HFFc6 (cell line): Measurements from ENCODE around the gene MOCS1. TPM values are rescaled to one million over a fixed set of nuclear protein-coding genes. Genes with fewer than 3 reads are reported as not detected.

Experiments used
- DNase-seq: peaks from one replicate; pipeline ENCODE4 v3.0.0-alpha.2; 2018
- H3K27ac Mint-ChIP-seq: 2 replicates; pipeline ENCODE4 v1.8.0; 2020; ENCODE audit warnings: mild to moderate bottlenecking, mixed read lengths
- H3K27me3 Mint-ChIP-seq: 2 replicates; pipeline ENCODE4 v1.8.0; 2021; ENCODE audit warnings: mild to moderate bottlenecking, moderate library complexity, mixed read lengths; ENCODE audit not compliant: insufficient read depth
- H3K36me3 Mint-ChIP-seq: 2 replicates; pipeline ENCODE4 v1.8.0; 2021; ENCODE audit warnings: low read depth, mixed read lengths
- H3K4me1 Mint-ChIP-seq: 2 replicates; pipeline ENCODE4 v1.8.0; 2020; ENCODE audit warnings: low read depth, mixed read lengths
- H3K4me3 Mint-ChIP-seq: 2 replicates; pipeline ENCODE4 v1.8.0; 2020; ENCODE audit warnings: mild to moderate bottlenecking, moderate library complexity, mixed read lengths
- H3K9me3 Mint-ChIP-seq: 2 replicates; pipeline ENCODE4 v1.8.0; 2020; ENCODE audit warnings: mild to moderate bottlenecking, mixed read lengths
- CTCF ChIP-seq: fragments of 200-600 bp; sonication (generic); IDR thresholded peaks from 2 replicates; pipeline ENCODE4 v1.5.0; 2021; ENCODE audit warnings: antibody characterized with exemption, mild to moderate bottlenecking
- total RNA-seq, 6 experiments: library from RNA; stranded (reverse); fragmentation: NEBNext Ultra II Directional; extraction: Animal tissue kit (Norgen Biotek cat#: 25700); gene quantifications; 2 replicates in 1 of 6; 3 replicates in 5 of 6; pipeline ENCODE4 v1.2.3, GENCODE V29; 2021

Gene MOCS1
- total RNA-seq, 6 experiments from 2014 or later: 7.9 to 11.1 (median 9.2) TPM

- Mint-ChIP-seq H3K27me3 (peaks cover 8% of the 10 kb centered on the region), H3K4me3 (no peak overlapping the region), H3K9me3 (no peaks in the 10 kb centered on the region), H3K36me3 (no peaks in the 10 kb centered on the region; the same call in 1 of the 2 replicates), H3K4me1 (no peaks in the 10 kb centered on the region), H3K27ac (no peak overlapping the region)
- no peak for TF ChIP-seq CTCF
- DNase-seq: no peak
These were observed 66.7 kb downstream of the MOCS1 start for GRCh38 chr6:39867592-39867991.

- TF ChIP-seq CTCF: peak; percentile 94
- Mint-ChIP-seq H3K4me1 (peaks cover 7% of the 10 kb centered on the region; the same call in 1 of the 2 replicates), H3K4me3 (no peak overlapping the region), H3K36me3 (no peaks in the 10 kb centered on the region), H3K27ac (no peak overlapping the region), H3K9me3 (no peaks in the 10 kb centered on the region), H3K27me3 (peaks cover 8% of the 10 kb centered on the region)
- peak; percentile 59 for DNase-seq
These were observed 69.0 kb downstream of the MOCS1 start for GRCh38 chr6:39865011-39865888.

- no peaks in the 10 kb centered on the region for H3K36me3 Mint-ChIP-seq
- H3K9me3 Mint-ChIP-seq: no peaks in the 10 kb centered on the region
- H3K4me1 Mint-ChIP-seq: peaks cover 7% of the 10 kb centered on the region; the same call in 1 of the 2 replicates
- DNase-seq: no peak
- peaks cover 8% of the 10 kb centered on the region for H3K27me3 Mint-ChIP-seq
- no peak overlapping the region for H3K4me3 Mint-ChIP-seq
- TF ChIP-seq CTCF: no peak
- H3K27ac Mint-ChIP-seq: no peak overlapping the region
These were observed 72.6 kb downstream of the MOCS1 start for GRCh38 chr6:39861663-39862062.

GRCh38 chr6:39859025-39859424, 75.2 kb downstream of the MOCS1 start:
- no peak for TF ChIP-seq CTCF
- no peak overlapping the region for H3K4me3 Mint-ChIP-seq
- no peak overlapping the region for H3K27ac Mint-ChIP-seq
- no peaks in the 10 kb centered on the region for H3K9me3 Mint-ChIP-seq
- H3K36me3 Mint-ChIP-seq: no peaks in the 10 kb centered on the region
- DNase-seq: no peak
- peaks cover 10% of the 10 kb centered on the region for H3K27me3 Mint-ChIP-seq
- H3K4me1 Mint-ChIP-seq: peaks cover 19% of the 10 kb centered on the region

- peaks cover 21% of the 10 kb centered on the region for H3K27me3 Mint-ChIP-seq
- H3K27ac Mint-ChIP-seq: peak overlapping the region; percentile 47
- no peak overlapping the region for H3K4me3 Mint-ChIP-seq
- no peaks in the 10 kb centered on the region for H3K9me3 Mint-ChIP-seq
- H3K4me1 Mint-ChIP-seq: peaks cover 28% of the 10 kb centered on the region
- H3K36me3 Mint-ChIP-seq: no peaks in the 10 kb centered on the region
- peak; percentile 10 for DNase-seq
- no peak for TF ChIP-seq CTCF
These were observed 78.8 kb downstream of the MOCS1 start for GRCh38 chr6:39855356-39855995.

Other genes starting within 250 kb of the MOCS1 start
- gene KIF6, start 209.1 kb downstream of the MOCS1 start, total RNA-seq: not detected
- gene DAAM2, start 142.1 kb downstream of the MOCS1 start, total RNA-seq: 1 to 10 TPM; 2.2 to 9.0 (median 8.0) TPM